Raji (cell line): ENCODE measurements around the gene ARHGAP26.

ENCODE experiments used
- POLR2A ChIP-seq: IDR thresholded peaks from 2 replicates; pipeline ENCODE4 v1.6.1; 2011; ENCODE audit warnings: low read depth, low read length, control low read depth; ENCODE audit not compliant: insufficient read depth

The ARHGAP26 gene

GRCh38 chr5:143208781-143209510 is 438.8 kb downstream of the ARHGAP26 start:
- TF ChIP-seq POLR2A, result no peak

DNA sequence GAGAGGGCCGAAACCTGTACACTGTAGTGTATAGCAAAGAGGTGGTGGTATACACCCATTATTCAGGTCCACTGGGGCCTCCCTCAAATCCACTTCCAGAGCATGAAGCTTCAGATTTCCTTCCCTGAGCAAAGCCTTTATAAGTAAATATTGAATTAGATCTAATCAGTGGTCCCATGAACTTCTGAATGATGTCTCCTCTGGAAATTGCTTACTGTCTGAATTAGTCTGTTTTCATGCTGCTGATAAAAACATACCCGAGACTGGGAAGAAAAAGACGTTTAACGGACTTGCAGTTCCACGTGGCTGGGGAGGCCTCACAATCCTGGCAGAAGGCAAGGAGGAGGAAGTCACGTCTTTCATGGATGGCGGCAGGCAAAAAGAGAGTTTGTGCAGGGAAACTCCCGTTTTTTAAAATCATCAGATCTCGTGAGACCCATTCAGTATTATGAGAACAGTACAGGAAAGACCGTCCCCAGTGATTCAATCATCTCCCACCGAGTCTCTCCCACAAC is 439.8 kb downstream of the ARHGAP26 start:
- TF ChIP-seq POLR2A, result no peak

- TF ChIP-seq POLR2A, result no peak
Measured at GRCh38 chr5:143210576-143210975, 440.4 kb downstream of the ARHGAP26 start.

DNA sequence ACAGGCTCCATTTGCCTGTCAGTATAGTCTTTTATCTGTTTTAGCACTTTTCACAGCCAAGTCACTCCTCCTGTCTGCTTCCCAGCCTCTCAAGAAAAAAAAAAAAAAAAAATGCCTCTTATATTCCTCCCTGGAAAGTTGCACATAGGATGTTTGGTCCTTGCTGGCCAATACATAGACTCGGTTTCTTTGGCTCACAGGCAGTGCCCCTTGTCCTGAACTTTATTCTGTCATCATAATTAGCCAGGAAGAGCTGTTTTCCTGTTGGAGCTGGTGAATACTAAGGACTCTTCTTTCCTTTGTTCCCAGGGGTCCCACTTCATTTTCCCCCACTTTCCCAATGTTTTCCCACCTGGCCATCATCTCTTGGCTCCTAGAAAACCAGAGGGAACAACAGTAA is 442.1 kb downstream of the ARHGAP26 start:
- no peak for TF ChIP-seq POLR2A

GRCh38 chr5:143213231-143213850 is 443.2 kb downstream of the ARHGAP26 start:
- TF ChIP-seq POLR2A, result no peak

DNA sequence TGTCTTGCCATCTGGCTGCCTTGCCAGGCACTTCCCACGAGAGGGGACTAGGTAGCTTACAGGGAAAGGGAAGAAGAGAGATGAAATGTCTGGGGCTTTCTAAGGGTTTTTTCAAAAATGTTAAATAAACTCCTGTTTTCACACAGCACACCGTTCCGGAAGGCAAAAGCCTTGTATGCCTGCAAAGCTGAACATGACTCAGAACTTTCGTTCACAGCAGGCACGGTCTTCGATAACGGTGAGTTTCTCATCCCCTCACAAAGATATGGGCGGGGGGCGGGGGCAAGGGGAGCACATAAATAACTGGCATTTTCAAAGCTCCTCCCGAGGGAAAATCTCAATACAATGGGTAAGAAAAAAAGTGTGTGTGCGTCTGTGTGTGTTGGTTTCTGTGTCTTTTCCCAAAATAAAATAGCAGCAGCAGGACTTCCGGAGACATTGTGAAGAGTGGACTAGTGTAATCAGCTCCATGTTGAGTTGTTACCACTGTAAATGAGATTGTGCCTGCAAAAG is 443.7 kb downstream of the ARHGAP26 start:
- TF ChIP-seq POLR2A, result no peak

GRCh38 chr5:143214458-143214857 is 444.3 kb downstream of the ARHGAP26 start:
- TF ChIP-seq POLR2A, result no peak

GRCh38 chr5:143214890-143215289 is 444.7 kb downstream of the ARHGAP26 start:
- no peak for TF ChIP-seq POLR2A

- no peak for TF ChIP-seq POLR2A
Measured at GRCh38 chr5:143215690-143216089, 445.5 kb downstream of the ARHGAP26 start.

GRCh38 chr5:143216211-143216610 is 446.0 kb downstream of the ARHGAP26 start:
- no peak for TF ChIP-seq POLR2A

- TF ChIP-seq POLR2A, result no peak
Measured at GRCh38 chr5:143217065-143217803, 447.1 kb downstream of the ARHGAP26 start.

GRCh38 chr5:143217804-143218160 is 447.6 kb downstream of the ARHGAP26 start:
- no peak for TF ChIP-seq POLR2A

- TF ChIP-seq POLR2A, result no peak
Measured at GRCh38 chr5:143218517-143219170, 448.5 kb downstream of the ARHGAP26 start.

DNA sequence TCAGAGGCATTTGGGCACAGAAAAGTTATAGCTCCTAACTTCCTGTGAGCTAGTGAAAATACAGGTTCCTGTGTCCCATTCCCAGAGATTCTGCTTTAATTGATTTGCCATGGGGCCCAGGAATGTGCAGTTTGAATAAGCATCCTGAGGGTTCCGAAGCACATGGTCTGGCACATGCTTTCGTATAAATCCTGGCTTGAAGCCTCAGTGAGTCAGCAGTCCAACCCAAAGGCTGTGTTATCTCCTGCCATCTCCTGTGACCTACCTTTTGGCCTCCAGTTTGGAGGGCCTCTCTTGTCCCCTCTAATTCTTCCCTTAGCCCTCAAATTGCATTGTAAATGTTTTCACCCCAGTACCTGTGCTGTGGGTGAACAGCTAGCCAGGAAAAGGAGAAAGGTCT is 449.5 kb downstream of the ARHGAP26 start:
- no peak for TF ChIP-seq POLR2A

GRCh38 chr5:143220748-143221251 is 450.6 kb downstream of the ARHGAP26 start:
- no peak for TF ChIP-seq POLR2A
